DMS114 treated with DMSO at 0.1 percent for 48 hours (cell line): ENCODE data around the gene PLD3.

Source experiments
- DNase-seq: peaks from one replicate; lab custom pipeline; 2025; ENCODE audit not compliant: unreplicated experiment; lab: John Stamatoyannopoulos, UW

The PLD3 gene, protein sequence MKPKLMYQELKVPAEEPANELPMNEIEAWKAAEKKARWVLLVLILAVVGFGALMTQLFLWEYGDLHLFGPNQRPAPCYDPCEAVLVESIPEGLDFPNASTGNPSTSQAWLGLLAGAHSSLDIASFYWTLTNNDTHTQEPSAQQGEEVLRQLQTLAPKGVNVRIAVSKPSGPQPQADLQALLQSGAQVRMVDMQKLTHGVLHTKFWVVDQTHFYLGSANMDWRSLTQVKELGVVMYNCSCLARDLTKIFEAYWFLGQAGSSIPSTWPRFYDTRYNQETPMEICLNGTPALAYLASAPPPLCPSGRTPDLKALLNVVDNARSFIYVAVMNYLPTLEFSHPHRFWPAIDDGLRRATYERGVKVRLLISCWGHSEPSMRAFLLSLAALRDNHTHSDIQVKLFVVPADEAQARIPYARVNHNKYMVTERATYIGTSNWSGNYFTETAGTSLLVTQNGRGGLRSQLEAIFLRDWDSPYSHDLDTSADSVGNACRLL

GRCh38 chr19:40348125-40348913, at the start of gene PLD3, which contains the start of gene C19orf47:
Gene PLD3 (plus strand): TSS chr19:40348695. CDS start chr19:40366484, 17,789 bp downstream.
Gene C19orf47 (minus strand): TSS chr19:40348397. CDS start chr19:40341857, 6,540 bp downstream.
- DNase-seq: peak; percentile 99

DNA sequence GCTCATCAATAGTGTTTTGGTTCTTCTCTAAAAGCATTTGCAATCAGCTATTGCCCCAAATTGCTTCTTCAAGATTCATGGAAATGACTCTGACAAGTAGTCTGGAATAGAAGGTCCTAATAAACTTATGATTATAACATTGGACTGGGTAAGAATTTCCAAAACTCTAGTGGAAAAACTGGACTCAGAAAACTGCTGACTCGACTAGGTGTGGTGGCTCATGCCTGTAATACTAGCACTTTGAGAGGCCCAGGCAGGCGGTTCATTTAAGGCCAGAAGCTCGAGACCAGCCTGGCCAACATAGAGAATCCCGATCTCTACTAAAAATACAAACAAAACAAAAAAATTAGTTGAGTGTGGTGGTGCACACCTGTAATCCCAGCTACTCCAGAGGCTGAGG, 47.8 kb upstream of the PLD3 start:
- DNase-seq: no peak

DNA sequence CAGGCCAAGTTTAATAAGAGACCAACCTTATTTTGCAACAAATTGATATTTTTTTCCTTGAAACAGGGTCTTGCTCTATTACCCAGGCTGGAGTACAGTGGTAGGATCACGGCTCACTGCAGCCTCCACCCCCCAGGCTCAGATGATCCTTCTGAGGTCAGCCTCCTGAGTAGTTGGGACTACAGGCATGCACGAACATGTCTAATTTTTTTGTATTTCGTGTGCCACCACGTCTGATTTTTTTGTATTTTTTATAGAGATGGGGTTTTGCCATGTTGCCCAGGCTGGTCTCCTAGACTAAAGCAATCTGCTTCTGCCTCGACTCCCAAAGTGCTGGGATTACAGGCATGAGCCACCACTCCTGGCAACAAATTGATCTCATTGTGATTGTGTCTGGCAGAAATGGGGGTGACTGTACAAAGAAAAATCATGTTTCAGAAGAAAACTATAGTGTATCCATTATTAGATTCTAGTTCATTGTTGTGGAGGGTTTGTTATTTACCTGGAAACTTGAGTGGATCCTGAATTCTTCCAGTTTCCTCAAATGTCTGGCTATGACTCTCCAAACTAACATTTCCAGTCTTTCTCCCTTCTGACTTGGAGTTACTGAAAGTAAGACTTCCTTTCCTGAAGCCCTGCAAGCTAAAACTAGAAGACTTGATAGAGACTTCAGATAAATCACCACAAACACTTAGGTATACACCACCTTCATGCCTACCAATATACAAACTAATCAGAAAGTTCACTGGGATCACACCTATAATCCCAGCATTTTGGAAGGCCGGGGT, 46.1 kb upstream of the PLD3 start:
- DNase-seq: no peak

GRCh38 chr19:40303765-40304164, 44.7 kb upstream of the PLD3 start:
- no peak for DNase-seq

DNA sequence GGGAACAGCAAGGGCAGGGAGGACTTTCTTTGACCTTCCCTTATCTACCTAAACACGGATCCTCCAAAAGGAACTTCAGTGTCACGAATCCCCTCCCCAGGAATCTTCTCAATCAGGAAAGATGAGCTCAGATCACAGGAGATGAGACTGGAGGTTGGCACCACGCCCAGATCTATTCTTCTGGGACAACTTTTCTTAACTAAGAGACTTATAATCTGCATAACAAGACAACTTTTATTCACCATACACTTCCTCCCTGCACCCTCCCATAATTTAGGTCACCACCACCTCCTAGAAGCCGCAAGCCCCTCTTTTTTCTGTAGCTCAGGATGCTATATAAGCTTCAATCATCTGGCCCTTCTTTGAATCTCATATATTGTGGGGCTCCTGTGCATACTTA, 44.2 kb upstream of the PLD3 start:
- no peak for DNase-seq

GRCh38 chr19:40305403-40305802, 43.1 kb upstream of the PLD3 start:
- DNase-seq: peak; percentile 82

- no peak for DNase-seq
Observed at GRCh38 chr19:40309666-40310065, 38.8 kb upstream of the PLD3 start.

GRCh38 chr19:40312533-40312932, 36.0 kb upstream of the PLD3 start:
- DNase-seq: no peak

- no peak for DNase-seq
Observed at GRCh38 chr19:40313229-40313983, 35.1 kb upstream of the PLD3 start.

GRCh38 chr19:40314656-40315055, 33.8 kb upstream of the PLD3 start:
- DNase-seq: no peak

DNA sequence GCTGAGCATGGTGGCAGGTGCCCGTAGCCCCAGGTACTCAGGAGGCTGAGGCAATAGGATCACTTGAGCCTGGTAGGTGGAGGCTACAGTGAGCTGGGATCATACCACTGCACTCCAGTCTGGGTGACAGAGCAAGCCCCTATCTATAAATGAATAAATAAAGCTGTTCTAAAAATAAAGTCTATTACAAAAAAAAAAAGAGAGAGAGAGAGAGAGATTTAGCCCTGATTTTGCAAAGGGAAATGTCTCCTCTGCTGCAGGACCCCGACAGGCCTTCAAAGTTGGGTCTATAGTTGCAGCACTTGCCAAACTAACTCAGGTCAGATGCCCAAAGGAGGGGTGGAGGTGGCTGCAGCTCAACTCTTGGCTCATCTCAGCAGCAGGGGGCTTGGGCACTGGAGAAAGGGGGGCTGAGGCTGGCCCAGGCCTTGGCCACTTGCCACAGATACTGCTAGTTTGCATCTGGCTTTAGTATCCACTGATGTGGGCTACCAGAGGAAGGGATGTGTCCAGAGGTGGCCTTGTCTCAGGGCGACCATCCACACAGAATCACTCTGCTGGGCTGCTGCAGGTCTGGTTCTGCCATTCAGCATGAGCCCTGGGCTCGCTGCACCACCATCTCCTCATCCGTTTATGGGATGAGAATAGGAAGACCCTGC, 32.6 kb upstream of the PLD3 start:
- DNase-seq: no peak

DNA sequence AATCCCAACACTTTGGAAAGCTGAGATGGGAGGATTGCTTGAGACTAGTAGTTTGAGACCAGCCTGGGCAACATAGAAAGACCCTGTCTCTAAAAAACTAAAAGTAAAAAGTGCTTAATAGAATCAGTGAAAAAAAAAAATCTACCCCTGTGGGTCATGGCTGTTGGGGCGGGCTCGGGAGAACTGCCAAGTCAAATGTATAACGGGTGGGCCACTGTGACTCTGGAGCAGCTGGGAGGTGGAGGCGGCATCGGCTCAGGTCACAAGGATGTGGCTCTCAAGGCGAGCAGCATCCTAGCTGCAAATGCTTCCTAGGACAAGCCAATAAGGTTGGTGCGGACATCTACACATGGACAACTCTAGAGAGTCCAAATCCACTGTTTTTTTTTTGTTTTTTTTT, 31.2 kb upstream of the PLD3 start:
- DNase-seq: no peak

GRCh38 chr19:40320558-40320935, 27.9 kb upstream of the PLD3 start:
- DNase-seq: no peak

- no peak for DNase-seq
Observed at GRCh38 chr19:40321076-40321475, 27.4 kb upstream of the PLD3 start.

DNA sequence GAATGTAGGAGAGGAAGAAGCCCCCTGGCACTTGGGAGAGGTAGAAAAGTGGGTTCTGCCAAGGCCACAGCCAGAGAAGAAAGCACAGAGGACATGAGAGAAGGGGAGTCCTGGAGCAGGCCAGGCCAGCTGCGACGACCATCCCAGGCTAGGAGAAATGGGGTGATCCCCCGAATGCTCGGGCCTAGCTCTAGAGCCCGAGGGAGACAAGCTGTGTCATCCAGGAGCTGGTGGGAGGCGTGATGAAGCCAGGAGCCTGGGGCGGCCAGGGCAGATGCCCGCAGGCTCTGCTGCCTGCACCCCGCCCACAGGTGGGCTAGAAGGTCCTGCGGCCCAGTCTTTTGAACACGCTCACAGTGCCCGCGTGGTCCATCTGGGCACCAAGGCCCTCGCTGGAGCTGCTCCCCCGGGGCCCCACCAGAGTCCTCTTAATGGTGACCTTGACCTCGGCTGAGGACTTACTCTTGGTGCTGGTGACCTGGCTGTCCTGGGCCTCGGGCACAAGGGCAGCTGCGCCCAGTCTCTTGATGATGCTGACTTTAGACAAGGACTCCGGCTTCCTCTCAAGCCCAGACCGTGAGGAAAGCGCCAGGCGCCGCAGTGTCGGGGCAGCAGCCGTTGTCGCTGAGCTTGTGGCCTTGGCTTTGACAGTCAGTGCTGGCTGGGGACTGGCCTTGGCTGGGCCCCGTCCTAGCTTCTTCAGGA, 26.8 kb upstream of the PLD3 start:
- no peak for DNase-seq

DNA sequence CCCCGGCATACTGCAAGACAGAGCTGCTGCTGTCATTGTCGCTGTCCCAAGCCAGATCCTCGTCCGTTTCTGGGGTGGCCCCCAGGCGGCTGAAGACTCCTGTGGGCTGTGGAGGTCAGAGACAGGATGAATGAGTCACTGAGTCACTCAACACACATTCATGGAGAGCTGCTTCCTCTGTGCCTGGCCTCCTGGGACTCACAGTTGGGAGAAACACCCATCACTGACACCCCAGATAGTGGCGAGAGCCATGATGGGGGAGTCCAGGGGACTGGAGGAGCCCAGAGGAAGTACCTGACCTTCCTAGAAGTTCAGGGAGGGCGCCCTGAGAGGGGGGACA, 26.3 kb upstream of the PLD3 start:
- DNase-seq: no peak

DNA sequence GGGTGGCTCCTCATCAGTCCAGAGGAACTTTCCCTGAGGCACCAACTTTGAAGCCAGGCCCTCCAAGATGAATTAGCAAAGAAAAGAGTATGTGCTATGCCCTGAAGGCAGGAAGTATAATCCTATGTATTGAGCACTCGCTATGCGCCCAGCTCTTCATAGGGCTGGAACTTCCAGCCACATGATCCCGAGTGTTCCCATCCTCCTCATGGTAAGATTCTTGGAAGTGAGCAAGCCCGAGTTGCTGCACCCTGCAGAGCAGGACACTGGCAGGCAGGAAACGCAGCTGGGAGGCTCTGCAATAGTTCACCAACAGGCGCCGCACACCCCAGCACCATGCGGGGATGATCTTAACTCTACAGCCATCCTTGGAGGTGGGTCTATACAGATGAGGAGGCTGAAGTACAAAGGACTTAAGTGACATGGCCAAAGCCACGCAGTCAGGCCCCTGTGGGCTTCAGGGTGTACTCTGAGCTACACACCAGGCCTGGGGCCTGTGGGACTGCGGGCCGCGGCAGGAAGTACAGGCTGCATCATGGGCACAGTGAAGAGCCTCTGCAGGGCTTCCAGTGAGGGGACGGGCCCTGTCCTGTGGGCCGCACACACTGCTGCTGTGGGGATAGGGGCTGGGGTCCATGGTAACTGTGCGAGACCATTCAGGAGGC, 25.4 kb upstream of the PLD3 start:
- no peak for DNase-seq

DNA sequence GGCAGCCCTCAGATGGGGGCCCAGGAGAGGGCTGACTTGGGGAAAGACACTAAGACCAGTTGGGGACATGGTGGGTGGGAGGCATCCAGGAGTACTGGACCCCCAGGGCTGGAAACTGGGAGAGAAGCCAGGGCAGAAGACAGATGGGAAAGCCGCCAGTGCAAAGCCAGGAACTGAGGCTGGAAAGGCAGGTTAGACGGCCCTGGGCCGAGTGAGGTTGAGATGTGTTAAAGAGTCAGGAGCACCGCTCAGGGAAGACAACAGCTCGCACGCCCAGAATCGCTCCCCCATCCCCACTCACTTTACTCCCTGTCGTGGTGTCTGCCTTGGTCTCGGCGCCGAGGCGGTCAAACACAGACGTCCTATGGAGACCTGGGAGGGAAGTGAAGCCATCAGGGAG, 24.8 kb upstream of the PLD3 start:
- DNase-seq: no peak

- no peak for DNase-seq
Observed at GRCh38 chr19:40326201-40326600, 22.3 kb upstream of the PLD3 start.
